WERI-Rb-1 (cell line): Measurements from ENCODE around the gene HOXA13.

Experiments used
- DNase-seq: peaks from one replicate; pipeline ENCODE4 v3.0.0-alpha.2; 2020
- H3K27ac ChIP-seq: fragments of 250-450 bp; sonication (Bioruptor Pico); 2 replicates; pipeline ENCODE4 v1.5.1; 2020; ENCODE audit warnings: mild to moderate bottlenecking, moderate library complexity
- H3K27me3 ChIP-seq: fragments of 250-450 bp; sonication (Bioruptor Pico); 2 replicates; pipeline ENCODE4 v1.5.1; 2021; ENCODE audit warnings: mild to moderate bottlenecking, low read depth, moderate library complexity; ENCODE audit not compliant: insufficient read depth, severe bottlenecking
- H3K36me3 ChIP-seq: fragments of 250-450 bp; sonication (Bioruptor Pico); 2 replicates; pipeline ENCODE4 v1.5.1; 2020; ENCODE audit warnings: mild to moderate bottlenecking, moderate library complexity
- H3K4me3 ChIP-seq: 2 replicates; pipeline ENCODE4 v1.5.1; 2011; ENCODE audit warnings: low read depth, mild to moderate bottlenecking, control low read depth, low read length
- H3K9me3 ChIP-seq: fragments of 250-450 bp; sonication (Bioruptor Pico); 2 replicates; pipeline ENCODE4 v1.5.1; 2021; ENCODE audit warnings: mild to moderate bottlenecking, moderate library complexity; ENCODE audit not compliant: severe bottlenecking
- CTCF ChIP-seq: IDR thresholded peaks from 2 replicates; pipeline ENCODE4 v1.5.1; 2011; ENCODE audit warnings: low read depth, mild to moderate bottlenecking, control low read depth, inconsistent platforms, low read length

Gene HOXA13

GRCh38 chr7:27187475-27188385 lies 12.2 kb downstream of the HOXA13 start:
- peak; percentile 3 for DNase-seq
- peaks cover 98% of the 10 kb centered on the region for H3K27me3 ChIP-seq

GRCh38 chr7:27186668-27187474 lies 13.0 kb downstream of the HOXA13 start:
- no peak for DNase-seq
- no peaks in the 10 kb centered on the region for H3K36me3 ChIP-seq
- TF ChIP-seq CTCF, result no peak
- no peak overlapping the region for H3K4me3 ChIP-seq
- H3K27me3 ChIP-seq, result peaks cover 100% of the 10 kb centered on the region
- no peak overlapping the region for H3K27ac ChIP-seq
- no peaks in the 10 kb centered on the region for H3K9me3 ChIP-seq

More at GRCh38 chr7:27187475-27188385, 12.2 kb downstream of the HOXA13 start:
- H3K27ac ChIP-seq, result no peak overlapping the region
- no peaks in the 10 kb centered on the region for H3K36me3 ChIP-seq
- H3K4me3 ChIP-seq, result no peak overlapping the region
- H3K9me3 ChIP-seq, result no peaks in the 10 kb centered on the region
- TF ChIP-seq CTCF, result no peak

GRCh38 chr7:27185854-27186667 lies 13.8 kb downstream of the HOXA13 start:
- no peak for TF ChIP-seq CTCF
- no peak overlapping the region for H3K27ac ChIP-seq
- peak; percentile 9 for DNase-seq
- no peaks in the 10 kb centered on the region for H3K36me3 ChIP-seq
- H3K9me3 ChIP-seq, result no peaks in the 10 kb centered on the region
- peaks cover 100% of the 10 kb centered on the region for H3K27me3 ChIP-seq
- H3K4me3 ChIP-seq, result peak overlapping the region; percentile 45

- Histone ChIP-seq H3K27ac (no peak within 1 kb of the TSS), H3K4me3 (peak within 1 kb of the TSS; percentile 45), H3K9me3 (no peaks in the 10 kb centered on the region), H3K36me3 (no peaks in the 10 kb centered on the region), H3K27me3 (peaks cover 97% of the 10 kb centered on the region)
- DNase-seq, result peak; percentile 4
- no peak for TF ChIP-seq CTCF
These were observed 14.7 kb downstream of the HOXA13 start, which contains the start of gene HOXA11 for GRCh38 chr7:27185013-27185853. HOXA11 (minus strand) TSS chr7:27185232; CDS start chr7:27185144, 88 bp downstream.
